CD4-positive, alpha-beta T cell (primary cell): ENCODE measurements around the gene DDX24. TPM values are rescaled to one million over a fixed set of nuclear protein-coding genes. Genes with fewer than 3 reads are reported as not detected.

Experiments
- ATAC-seq: fragments of 200-7000 bp; cut with Tn5 transposase; one replicate; pipeline ENCODE4 v1.10.0; 2022; ENCODE audit warnings: mild to moderate bottlenecking; ENCODE audit not compliant: poor library complexity
- CTCF ChIA-PET: fragments of 350-600 bp; sonication (Branson Sonifier 250); formaldehyde crosslinking; loops from one replicate; lab custom pipeline; 2021; ENCODE audit warnings: antibody characterized with exemption, inconsistent platforms; lab: Charles Lee
- POLR2A ChIA-PET: fragments of 350-600 bp; sonication (Branson Sonifier 250); formaldehyde crosslinking; loops from one replicate; lab custom pipeline; 2021; ENCODE audit warnings: antibody characterized with exemption, inconsistent platforms; lab: Charles Lee
- DNase-seq, 14 experiments: peaks; one replicate each; pipeline ENCODE4 v3.0.0-alpha.2; 2013 to 2020; ENCODE audit warnings: mixed read lengths in 2 of 14
- H3K27ac ChIP-seq, 2 donors: one replicate each; pipeline versions ENCODE4 v1.5.1 to v1.7.0; 2013; ENCODE audit warnings: low read length in 2 of 2, low read depth in 1 of 2, mild to moderate bottlenecking in 1 of 2
- H3K27me3 ChIP-seq, 2 experiments: 1 replicate in 1 of 2; 2 replicates in 1 of 2; pipeline versions ENCODE4 v1.6.1 to v1.7.0; 2013; ENCODE audit warnings: low read length in 2 of 2, control low read depth in 1 of 2, mild to moderate bottlenecking in 1 of 2, moderate library complexity in 1 of 2; ENCODE audit not compliant: insufficient read depth in 2 of 2, control insufficient read depth in 1 of 2
- H3K36me3 ChIP-seq: one replicate; pipeline ENCODE4 v1.6.1; 2013; ENCODE audit warnings: low read length, control low read depth; ENCODE audit not compliant: insufficient read depth
- H3K4me1 ChIP-seq: one replicate; pipeline ENCODE4 v1.6.1; 2013; ENCODE audit warnings: low read length, control low read depth; ENCODE audit not compliant: insufficient read depth
- H3K4me3 ChIP-seq: one replicate; pipeline ENCODE4 v1.5.1; 2013; ENCODE audit warnings: mild to moderate bottlenecking, low read length, moderate library complexity
- H3K9me3 ChIP-seq, 2 experiments: 1 replicate in 1 of 2; 2 replicates in 1 of 2; pipeline versions ENCODE4 v1.6.1 to v1.7.0; 2013; ENCODE audit warnings: low read length in 2 of 2, mild to moderate bottlenecking in 2 of 2, control low read depth in 1 of 2, moderate library complexity in 1 of 2; ENCODE audit not compliant: control insufficient read depth in 1 of 2, insufficient read depth in 1 of 2
- H3K27ac Mint-ChIP-seq: one replicate; pipeline ENCODE4 v1.8.0; 2020; ENCODE audit warnings: mixed read lengths
- H3K27me3 Mint-ChIP-seq: one replicate; pipeline ENCODE4 v1.8.0; 2021; ENCODE audit warnings: mixed read lengths
- H3K36me3 Mint-ChIP-seq: one replicate; pipeline ENCODE4 v1.8.0; 2021; ENCODE audit warnings: low read depth, mixed read lengths
- H3K4me1 Mint-ChIP-seq: one replicate; pipeline ENCODE4 v1.8.0; 2021; ENCODE audit warnings: low read depth, mixed read lengths
- H3K4me3 Mint-ChIP-seq: one replicate; pipeline ENCODE4 v1.8.0; 2020; ENCODE audit warnings: mild to moderate bottlenecking, mixed read lengths
- H3K9me3 Mint-ChIP-seq: one replicate; pipeline ENCODE4 v1.8.0; 2020; ENCODE audit warnings: mixed read lengths
- intact Hi-C, 2 experiments: fragments of 100-400 bp; cut with DNase I in 1 of 2; cut with micrococcal nuclease in 1 of 2; formaldehyde crosslinking; loops; one replicate each; pipeline versions ENCODE4 v1.15.1 to v1.9.0; 2023 to 2025; cut with DNase I, micrococcal nuclease
- total RNA-seq, 174 experiments: library from RNA in 2 of 174; stranded (reverse) in 2 of 174; gene quantifications; one replicate each; pipeline ENCODE4 v1.2.3 and lab custom pipeline; 2021 to 2026
- TF ChIP-seq, protein P1 (sequence below): fragments of 200-600 bp; IDR thresholded peaks from one replicate; pipeline ENCODE4 v1.8.0; 2022; ENCODE audit warnings: antibody characterized with exemption, mild to moderate bottlenecking

Gene DDX24
- total RNA-seq, 2 experiments from 2014 or later: 678 to 711 TPM

GRCh38 chr14:94031883-94032279 is 49.1 kb downstream of the DDX24 start:
- TF ChIP-seq, protein P1, sequence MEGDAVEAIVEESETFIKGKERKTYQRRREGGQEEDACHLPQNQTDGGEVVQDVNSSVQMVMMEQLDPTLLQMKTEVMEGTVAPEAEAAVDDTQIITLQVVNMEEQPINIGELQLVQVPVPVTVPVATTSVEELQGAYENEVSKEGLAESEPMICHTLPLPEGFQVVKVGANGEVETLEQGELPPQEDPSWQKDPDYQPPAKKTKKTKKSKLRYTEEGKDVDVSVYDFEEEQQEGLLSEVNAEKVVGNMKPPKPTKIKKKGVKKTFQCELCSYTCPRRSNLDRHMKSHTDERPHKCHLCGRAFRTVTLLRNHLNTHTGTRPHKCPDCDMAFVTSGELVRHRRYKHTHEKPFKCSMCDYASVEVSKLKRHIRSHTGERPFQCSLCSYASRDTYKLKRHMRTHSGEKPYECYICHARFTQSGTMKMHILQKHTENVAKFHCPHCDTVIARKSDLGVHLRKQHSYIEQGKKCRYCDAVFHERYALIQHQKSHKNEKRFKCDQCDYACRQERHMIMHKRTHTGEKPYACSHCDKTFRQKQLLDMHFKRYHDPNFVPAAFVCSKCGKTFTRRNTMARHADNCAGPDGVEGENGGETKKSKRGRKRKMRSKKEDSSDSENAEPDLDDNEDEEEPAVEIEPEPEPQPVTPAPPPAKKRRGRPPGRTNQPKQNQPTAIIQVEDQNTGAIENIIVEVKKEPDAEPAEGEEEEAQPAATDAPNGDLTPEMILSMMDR: no peak
- H3K9me3 ChIP-seq: no peaks in the 10 kb centered on the region
- Mint-ChIP-seq H3K36me3 (no peaks in the 10 kb centered on the region), H3K27ac (no peak overlapping the region), H3K4me3 (no peak overlapping the region), H3K27me3 (no peaks in the 10 kb centered on the region), H3K4me1 (peaks cover 11% of the 10 kb centered on the region), H3K9me3 (no peaks in the 10 kb centered on the region)
- no peak overlapping the region for H3K27ac ChIP-seq
- CTCF ChIA-PET: no interaction called here
- no peak for ATAC-seq
- peaks cover 28% of the 10 kb centered on the region for H3K4me1 ChIP-seq
- H3K4me3 ChIP-seq: no peak overlapping the region
- DNase-seq: no peak
- no peaks in the 10 kb centered on the region for H3K27me3 ChIP-seq
- POLR2A ChIA-PET: no interaction called here
- H3K36me3 ChIP-seq: no peaks in the 10 kb centered on the region
- intact Hi-C loops: no loop called here

DNA sequence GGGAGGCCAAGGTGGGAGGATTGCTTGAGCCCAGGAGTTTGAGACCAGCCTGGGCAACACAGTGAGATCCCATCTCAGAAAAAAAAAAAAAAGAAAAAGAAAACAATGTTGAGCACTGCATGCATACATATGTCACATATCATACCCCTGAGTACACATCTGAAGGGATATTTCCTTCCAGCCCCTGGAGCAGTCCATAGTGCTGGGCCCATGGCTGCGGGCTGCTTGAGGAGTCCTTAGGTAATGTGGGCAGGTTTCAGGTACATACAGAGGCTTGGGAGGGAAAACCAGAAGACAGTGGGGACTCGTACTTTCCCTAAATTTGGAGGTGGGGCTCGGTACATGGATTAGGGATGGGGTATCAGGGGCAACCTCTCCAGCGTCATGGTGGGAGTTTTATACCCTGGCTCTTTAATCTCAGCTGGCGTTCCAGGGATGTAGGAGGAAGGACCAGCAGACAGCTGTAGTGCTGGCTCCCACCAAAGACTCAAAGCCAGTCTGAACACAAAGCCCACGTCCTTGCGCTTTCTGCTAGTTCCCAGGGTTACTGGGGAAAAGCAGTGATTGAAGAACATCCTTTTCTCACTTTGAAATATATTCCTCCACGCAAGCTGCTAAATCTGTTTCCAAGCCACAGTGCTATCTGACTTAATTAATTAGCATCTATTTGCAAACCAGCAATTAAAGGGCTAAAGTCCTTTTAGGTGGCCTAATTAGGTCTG is 49.7 kb downstream of the DDX24 start:
- TF ChIP-seq, protein P1: no peak
- ChIA-PET CTCF (no interaction called here), POLR2A (no interaction called here)
- intact Hi-C loops: no loop called here
- Mint-ChIP-seq H3K27me3 (no peaks in the 10 kb centered on the region), H3K36me3 (no peaks in the 10 kb centered on the region), H3K9me3 (no peaks in the 10 kb centered on the region), H3K4me3 (no peak overlapping the region), H3K27ac (no peak overlapping the region), H3K4me1 (peaks cover 8% of the 10 kb centered on the region)
- Histone ChIP-seq H3K9me3 (no peaks in the 10 kb centered on the region), H3K27ac (no peak overlapping the region), H3K27me3 (no peaks in the 10 kb centered on the region), H3K4me1 (peaks cover 28% of the 10 kb centered on the region), H3K36me3 (no peaks in the 10 kb centered on the region), H3K4me3 (no peak overlapping the region)
- no peak for ATAC-seq
- no peak for DNase-seq

DNA sequence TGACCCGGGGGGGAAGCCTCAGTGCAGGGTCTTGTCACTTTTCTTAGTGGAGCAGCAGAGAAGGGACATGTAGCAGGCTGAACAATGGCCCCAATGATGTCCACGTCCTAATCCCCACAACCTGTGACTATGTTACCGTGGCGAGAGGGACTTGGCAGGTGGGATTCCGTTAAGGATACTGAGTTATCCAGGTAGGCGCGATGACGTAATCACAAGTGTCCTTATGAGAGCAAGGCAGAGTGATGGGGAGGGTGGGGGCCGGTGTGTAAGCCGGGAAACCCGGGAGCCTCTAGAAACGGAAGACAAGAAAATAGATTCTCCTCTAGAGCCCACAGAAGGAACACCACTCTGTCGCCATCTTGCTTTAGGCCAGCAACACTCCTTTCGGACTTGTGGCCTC is 50.4 kb downstream of the DDX24 start:
- H3K36me3 ChIP-seq: no peaks in the 10 kb centered on the region
- no peaks in the 10 kb centered on the region for H3K36me3 Mint-ChIP-seq
- intact Hi-C loops: no loop called here
- no peaks in the 10 kb centered on the region for H3K9me3 Mint-ChIP-seq
- no peaks in the 10 kb centered on the region for H3K27me3 Mint-ChIP-seq
- ATAC-seq: no peak
- peaks cover 33% of the 10 kb centered on the region for H3K4me1 ChIP-seq
- no peaks in the 10 kb centered on the region for H3K27me3 ChIP-seq
- no peak overlapping the region for H3K4me3 ChIP-seq
- no peak overlapping the region for H3K27ac ChIP-seq
- no peak overlapping the region for H3K4me3 Mint-ChIP-seq
- no peak for DNase-seq
- peaks cover 15% of the 10 kb centered on the region for H3K4me1 Mint-ChIP-seq
- ChIA-PET CTCF (no interaction called here), POLR2A (no interaction called here)
- TF ChIP-seq, protein P1: no peak
- H3K9me3 ChIP-seq: no peaks in the 10 kb centered on the region
- H3K27ac Mint-ChIP-seq: no peak overlapping the region
